BJ (cell line): Measurements from ENCODE around the gene SDK1. TPM values are rescaled to one million over a fixed set of nuclear protein-coding genes. Genes with fewer than 3 reads are reported as not detected.
"Not testable (repeated sequence)": the region's sequence is repeated elsewhere in the genome, so short reads cannot be mapped to it uniquely, and the experiment has no call there.

ENCODE experiments used
- CTCF ChIA-PET: fragments of 350-600 bp; formaldehyde crosslinking; extraction: SDS; loops from one replicate; lab custom pipeline; 2021; ENCODE audit warnings: antibody characterized with exemption, inconsistent platforms; lab: Yijun Ruan, JAX
- POLR2A ChIA-PET: fragments of 300-600 bp; sonication (Branson Sonifier 250); formaldehyde crosslinking; extraction: SDS; loops from one replicate; lab custom pipeline; 2021; ENCODE audit warnings: antibody characterized with exemption; lab: Charles Lee
- DNase-seq: peaks from one replicate; pipeline ENCODE4 v3.0.0-alpha.2; 2011; ENCODE audit warnings: low read depth
- H3K27me3 ChIP-seq: 2 replicates; pipeline ENCODE4 v1.6.0; 2011; ENCODE audit warnings: low read length; ENCODE audit not compliant: control insufficient read depth, insufficient read depth
- H3K36me3 ChIP-seq: 2 replicates; pipeline ENCODE4 v1.5.1; 2011; ENCODE audit warnings: low read length; ENCODE audit not compliant: control insufficient read depth, insufficient read depth
- H3K4me3 ChIP-seq: 2 replicates; pipeline ENCODE4 v1.5.1; 2011; ENCODE audit warnings: low read depth, mild to moderate bottlenecking, control low read depth, low read length
- CTCF ChIP-seq: IDR thresholded peaks from 2 replicates; pipeline ENCODE4 v1.5.1; 2011; ENCODE audit warnings: low read depth, mild to moderate bottlenecking, control low read depth, inconsistent platforms, low read length, moderate library complexity; ENCODE audit not compliant: insufficient read depth
- polyA plus RNA-seq: library from polyadenylated mRNA; depleted of rRNA; stranded (reverse); fragments of >200 nt; gene quantifications from 2 replicates; pipeline ENCODE4 v1.2.3, GENCODE V29; 2011

Gene SDK1
- polyA plus RNA-seq, 1 experiment, result 0.01 TPM

DNA sequence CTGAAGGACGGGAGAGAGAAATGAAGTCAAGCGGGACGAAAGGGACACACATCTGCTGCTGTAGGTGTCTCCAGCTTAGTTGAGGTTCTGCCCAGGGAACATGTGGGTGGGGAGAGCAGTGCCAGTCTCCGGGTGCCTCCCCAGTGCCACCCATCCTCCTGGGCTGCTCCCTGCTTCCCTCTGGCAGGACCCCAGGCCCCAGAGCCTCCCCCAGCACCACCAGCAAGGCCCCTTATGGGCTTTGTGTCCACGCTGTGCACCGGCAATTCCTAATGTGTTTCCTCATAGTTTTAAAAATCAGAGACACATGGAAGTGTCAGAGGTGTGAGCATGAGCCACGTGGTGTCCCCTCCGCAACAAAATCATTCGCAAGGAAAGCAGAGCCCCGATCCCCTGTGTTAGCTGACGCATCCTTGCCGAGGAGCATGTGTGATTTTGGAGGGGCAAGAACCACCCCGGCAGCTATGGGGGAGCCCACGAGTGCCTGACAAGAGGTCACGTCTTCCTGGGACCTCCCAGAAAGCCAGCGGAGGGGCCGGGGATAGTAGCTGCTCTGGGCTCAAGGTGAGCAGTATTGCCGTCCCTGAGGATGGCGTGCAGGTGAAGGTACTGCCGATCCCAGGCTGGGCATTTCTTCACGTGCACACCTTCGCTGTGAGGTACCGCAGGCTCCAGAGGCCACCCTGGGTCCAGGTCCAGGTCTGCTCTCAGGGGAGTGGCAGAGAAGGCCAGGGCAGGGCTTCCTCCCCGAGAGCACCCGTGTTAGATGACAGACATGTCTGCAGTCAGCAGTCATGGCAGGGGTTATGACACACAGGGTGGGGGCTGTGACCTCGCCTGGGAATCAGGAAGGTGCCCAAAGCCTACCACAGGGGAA is 932.8 kb downstream of the SDK1 start:
- Histone ChIP-seq H3K36me3 (no peaks in the 10 kb centered on the region), H3K27me3 (no peaks in the 10 kb centered on the region), H3K4me3 (no peak overlapping the region)
- TF ChIP-seq CTCF, result no peak
- ChIA-PET CTCF (no interaction called here), POLR2A (no interaction called here)
- no peak for DNase-seq

GRCh38 chr7:4234498-4234855 is 933.4 kb downstream of the SDK1 start:
- POLR2A ChIA-PET, result no interaction called here
- CTCF ChIA-PET, result no interaction called here
- no peak for DNase-seq

DNA sequence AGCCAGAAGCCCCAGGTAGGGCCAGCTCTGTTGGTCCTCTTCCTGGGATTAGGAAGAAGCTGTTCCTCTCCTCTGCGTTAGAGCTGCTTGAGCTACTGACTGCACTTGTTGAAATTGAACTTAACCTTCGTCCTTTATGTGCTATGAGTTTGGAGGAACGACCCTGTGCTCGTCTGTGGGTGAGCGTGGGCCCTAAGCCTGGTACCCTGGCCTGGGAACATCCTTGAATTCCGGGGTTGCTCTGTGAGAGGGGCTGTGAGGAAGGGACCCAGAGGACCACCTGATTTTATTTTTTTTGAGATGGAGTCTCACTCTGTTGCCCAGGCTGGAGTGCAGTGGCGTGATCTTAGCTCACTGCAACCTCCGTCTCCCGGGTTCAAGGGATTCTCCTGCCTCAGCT is 933.8 kb downstream of the SDK1 start:
- Histone ChIP-seq H3K27me3 (no peaks in the 10 kb centered on the region), H3K36me3 (no peaks in the 10 kb centered on the region), H3K4me3 (no peak overlapping the region)
- TF ChIP-seq CTCF, result no peak
- no peak for DNase-seq
- POLR2A ChIA-PET, result no interaction called here
- CTCF ChIA-PET, result no interaction called here

More at GRCh38 chr7:4234498-4234855, 933.4 kb downstream of the SDK1 start:
- no peak overlapping the region for H3K4me3 ChIP-seq
- no peak for TF ChIP-seq CTCF
- no peaks in the 10 kb centered on the region for H3K36me3 ChIP-seq
- H3K27me3 ChIP-seq, result no peaks in the 10 kb centered on the region

GRCh38 chr7:4235596-4235995 is 934.5 kb downstream of the SDK1 start:
- Histone ChIP-seq H3K4me3 (no peak overlapping the region), H3K36me3 (no peaks in the 10 kb centered on the region), H3K27me3 (no peaks in the 10 kb centered on the region)
- no peak for DNase-seq
- POLR2A ChIA-PET, result no interaction called here
- CTCF ChIA-PET, result no interaction called here
- TF ChIP-seq CTCF, result no peak

- POLR2A ChIA-PET, result no interaction called here
- no peak for DNase-seq
- Histone ChIP-seq H3K4me3 (no peak overlapping the region), H3K27me3 (no peaks in the 10 kb centered on the region), H3K36me3 (no peaks in the 10 kb centered on the region)
- TF ChIP-seq CTCF, result no peak
- CTCF ChIA-PET, result no interaction called here
Measured at GRCh38 chr7:4236389-4236788, 935.3 kb downstream of the SDK1 start.

DNA sequence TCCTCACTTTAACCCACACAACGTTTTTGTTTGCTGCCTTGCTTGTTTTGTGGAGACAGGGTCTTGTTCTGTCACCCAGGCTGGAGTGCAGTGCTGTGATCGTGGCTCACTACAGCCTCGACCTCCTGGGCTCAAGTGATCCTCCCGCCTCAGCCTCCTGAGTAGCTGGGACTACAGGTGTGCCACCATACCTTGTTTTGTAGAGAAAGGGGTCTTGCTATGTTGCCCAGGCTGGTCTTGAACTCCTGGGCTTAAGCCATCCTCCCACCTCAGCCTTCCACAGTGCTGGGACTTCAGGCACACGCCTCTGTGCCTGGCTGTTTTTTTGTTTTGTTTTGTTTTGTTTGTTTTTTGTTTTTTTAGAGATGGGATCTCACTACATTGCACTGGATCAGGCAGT is 935.8 kb downstream of the SDK1 start:
- H3K4me3 ChIP-seq, H3K36me3 ChIP-seq, DNase-seq, POLR2A ChIA-PET, H3K27me3 ChIP-seq, CTCF ChIA-PET: not testable (repeated sequence)
